ENCODE results near the gene GSN.

Gene GSN

DNA sequence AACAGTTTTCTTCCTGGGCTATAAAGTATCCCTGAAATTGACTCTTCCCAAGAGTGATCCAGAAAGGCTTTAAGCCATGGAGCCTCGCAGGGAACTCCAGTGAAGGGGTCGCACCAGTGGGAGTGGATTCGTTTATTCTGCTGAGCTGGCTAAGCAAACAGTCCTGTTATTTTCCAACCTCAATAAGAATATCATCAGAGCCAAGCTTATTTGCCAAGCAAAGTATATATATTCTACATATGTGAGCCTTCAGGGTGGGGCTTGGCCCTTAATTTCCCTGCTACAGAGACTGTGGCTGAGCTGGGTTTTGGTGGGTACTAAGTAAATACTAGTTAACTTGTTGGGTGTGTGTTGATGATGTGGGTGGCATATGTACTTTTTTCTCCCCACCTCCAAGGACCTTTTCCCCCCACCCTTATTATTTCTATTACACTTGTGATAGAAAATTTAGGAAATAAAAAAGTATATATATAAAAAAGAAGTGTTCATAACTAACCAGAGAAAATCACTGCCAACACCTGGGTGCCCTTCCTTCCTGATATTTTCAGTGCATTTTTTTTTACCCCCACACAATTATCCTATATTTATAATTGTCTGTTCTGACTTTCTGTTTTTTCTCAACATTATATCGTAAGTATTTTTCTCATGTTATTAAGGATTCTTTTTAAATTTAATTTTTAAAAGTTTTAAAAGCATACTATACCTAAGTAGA, 5.3 kb downstream of the GSN start:
- no peak for DNase-seq

DNA sequence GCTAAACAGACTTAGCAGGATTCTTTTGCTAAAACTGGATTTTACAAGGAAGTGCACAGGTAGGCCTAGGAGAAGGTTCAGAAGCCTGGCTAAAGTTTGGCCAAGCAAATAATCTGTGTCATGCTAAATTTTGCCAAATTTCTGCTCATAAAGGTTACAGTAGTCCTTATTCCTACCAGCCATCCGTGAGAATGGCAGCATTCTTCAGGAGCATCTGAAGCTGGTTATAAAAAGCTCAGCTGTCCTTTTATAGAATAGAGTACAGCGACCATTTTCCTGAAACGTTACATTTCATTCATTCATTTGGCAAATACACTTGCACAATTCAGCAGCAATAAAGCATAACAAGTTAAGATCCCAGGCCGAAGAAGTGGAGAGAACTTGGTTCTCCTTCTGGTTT, 6.9 kb downstream of the GSN start:
- no peak for DNase-seq

DNA sequence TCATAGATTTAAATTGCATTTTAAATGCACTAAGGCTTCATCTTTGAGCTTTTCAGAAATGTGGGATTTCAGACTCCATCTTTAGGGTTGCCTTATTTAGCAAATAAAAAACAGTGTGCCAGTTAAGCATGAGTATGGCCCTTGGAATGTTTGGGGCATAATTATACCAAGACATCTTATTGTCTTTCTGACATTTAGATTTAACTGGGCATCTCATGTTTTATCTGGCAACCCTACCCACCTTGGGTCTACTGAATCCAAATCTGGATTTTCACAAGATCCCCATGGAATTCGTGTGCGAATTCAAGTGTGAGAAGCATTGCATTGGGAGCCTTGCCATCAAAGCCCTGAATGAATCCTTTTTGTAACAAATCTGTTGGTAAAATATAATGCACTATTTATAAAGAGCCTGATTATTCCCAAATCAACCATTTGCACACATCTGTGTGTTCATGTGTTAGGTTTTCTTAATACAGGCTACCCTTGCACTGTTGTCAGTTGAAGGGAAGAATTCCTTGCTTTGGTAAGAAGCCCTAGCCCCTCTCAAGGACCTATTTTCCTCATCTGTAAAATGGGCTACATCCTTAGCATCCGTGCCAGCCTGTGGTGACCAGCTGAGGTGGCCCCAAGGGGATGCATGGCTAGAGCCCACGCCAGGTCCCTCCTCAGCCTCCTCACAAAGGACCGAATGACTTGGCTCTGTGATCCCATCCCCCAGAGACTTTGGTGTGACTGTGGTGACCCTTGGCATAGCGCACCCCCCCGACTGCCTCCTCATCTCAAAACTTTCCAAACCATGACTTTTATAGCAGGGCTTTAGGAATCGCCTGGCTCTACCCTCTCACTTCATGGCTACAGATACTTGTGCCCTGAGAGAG, 8.1 kb downstream of the GSN start:
- no peak for DNase-seq

DNA sequence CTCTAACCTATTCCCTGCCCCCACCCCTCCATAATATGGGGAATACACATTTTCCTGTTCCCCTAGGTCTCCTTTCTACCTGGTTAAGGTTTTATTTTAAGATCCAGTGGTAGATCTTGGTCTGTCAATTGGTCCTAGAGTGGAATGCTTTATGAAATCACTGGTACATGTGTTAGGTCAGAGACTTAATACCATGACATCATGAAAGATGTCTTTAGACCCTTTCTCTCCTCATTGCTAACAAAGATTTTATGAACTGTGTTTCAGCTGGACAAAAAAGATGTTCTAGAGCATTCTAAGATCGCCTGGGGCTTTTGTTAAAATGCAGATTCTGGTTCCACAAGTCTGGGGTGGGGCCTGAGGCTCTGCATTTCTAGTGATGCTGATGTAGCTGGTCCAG, 9.1 kb downstream of the GSN start:
- DNase-seq: no peak

DNA sequence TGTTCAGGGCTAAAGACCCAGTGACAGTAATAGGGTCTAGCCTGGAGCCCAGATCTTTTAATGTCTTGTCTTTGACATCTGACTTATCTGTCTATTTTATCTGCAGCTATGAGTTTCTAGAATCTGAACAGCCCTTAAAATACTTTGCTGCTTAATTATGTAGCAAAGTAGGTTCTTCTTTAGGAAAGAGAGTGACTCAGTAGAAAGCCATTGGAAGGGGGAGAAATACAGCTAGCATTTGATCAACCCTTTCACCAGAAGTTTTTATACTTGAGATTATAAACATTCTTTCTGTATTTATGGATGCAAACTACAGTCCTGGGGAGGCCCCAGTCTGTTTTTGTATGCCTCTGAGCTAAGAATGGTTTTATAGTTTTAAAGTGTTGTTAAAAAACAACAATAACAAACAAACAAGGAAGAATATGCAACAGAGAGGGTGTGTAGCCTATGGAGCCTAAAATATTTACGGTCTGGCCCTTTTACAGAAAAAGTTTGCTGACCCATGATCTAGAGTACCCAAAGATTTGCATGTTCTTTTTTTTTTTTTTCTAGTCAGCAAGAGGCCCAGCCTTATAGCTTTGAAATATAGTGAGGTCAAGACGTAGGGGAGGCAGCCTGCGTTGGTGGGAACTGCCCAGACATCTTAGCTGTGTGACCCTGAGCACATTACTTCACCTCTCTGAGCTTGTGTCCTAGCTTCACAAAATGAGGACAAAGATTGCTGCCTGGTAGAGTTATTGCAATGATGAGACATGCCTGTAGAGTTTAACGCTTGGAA, 9.7 kb downstream of the GSN start:
- DNase-seq: no peak

DNA sequence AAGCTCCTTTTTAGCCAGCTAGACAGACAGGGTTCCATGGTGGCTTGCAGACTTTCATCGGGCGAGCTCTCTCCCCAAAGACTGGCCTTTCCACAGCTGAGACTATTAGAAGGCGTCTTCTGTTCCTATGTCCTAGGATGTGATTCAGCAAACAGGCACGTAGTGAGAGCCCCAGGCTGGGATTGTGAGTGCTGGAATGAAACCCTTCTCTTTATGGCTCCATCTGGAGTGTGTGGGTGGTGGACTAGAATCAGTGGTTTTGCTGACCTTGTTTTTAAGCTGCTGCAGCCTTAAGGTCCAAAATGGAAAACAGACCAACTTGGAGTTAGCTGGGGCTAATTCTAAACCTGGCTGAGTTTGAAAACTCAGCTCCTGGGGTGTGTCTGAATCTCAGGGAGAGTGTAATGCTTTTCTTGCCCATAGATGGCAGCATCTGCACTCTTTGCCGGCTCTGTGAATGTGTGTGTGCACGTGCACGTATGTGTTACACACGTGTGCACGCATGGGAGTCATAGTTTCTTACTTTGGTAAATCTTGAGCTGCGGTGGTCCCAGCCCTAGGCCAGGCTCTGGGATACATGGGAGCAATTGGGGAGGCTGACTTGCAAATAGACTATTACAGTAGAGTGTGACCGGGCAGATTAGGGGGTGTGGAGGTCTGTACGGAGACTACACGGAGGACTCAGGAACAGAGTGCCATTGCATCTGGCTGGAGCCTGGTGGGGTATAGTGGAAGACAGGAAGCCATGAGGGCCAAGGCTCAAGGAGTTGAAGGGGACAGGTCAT, 10.7 kb downstream of the GSN start:
- DNase-seq: peak; percentile 34

DNA sequence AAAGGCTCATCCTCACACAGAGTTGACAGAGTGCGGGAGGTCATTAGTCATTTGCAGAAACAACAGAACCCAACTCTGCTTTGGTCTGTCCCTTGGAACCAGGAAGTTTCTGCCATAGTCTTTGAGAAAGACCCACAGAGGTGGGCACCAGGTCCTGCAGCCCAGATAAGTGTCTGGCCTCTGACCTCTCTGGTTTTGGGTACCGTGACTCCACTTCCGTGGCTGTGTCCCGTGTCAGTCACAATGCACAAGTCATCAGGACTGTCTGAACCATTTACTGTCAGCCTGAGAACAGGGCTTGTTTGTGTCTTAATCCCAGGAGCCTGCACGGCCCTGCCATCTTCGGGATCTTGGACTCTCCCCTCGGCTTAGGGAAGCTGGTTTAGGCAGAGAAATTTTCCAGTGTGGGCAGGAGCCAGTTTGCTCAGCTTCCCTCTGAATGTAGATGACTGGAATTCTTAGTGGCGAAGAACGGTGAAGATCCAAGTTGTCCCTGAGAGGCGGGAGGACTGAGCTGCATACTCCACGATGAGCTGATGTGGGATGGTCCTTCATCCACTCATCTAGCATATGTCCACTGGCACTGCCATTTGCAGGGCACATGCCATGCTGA, 11.9 kb downstream of the GSN start:
- DNase-seq: no peak

DNA sequence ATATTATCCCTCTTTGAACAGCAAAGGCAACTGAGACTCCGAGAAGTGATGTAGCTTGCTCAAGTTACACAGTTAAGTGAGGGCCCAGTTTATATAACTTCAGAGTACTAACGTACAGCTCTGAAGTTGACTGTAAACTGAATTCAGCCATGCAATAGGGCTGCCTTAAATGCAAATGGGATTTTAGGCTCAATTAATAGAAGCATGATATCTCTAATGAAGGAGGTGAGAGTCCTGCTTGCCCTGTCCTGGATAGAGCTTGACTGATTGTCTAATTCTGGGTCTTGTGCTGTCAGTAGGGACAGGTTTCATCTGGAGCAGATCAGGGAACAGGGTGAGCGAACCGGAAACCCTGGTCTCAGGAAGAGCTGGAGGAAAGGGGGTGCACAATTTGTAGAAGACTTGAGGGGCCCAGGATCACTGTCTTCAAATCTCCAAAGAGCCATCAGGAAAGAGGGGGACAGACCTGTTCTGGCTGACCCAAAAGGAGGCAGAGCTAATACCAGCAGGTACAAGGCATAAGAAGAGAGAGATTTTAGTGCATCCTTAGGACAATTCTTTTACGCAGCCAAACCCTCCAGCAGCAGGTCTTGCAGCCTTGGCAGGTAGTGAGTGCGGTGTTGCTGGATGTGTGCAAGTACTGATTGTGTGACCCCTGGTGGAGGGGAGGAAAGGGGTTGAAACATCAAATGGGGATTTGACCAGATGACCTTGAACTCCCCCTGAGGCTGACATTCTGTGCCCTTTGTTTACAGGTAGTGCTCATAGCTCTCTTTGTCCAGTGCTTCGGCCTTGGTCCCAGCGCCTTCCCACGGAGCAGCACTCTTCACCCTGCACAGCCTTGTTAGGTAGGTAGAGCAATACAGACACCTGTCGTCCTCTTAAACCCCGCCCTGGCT, 13.0 kb downstream of the GSN start:
- no peak for DNase-seq

DNA sequence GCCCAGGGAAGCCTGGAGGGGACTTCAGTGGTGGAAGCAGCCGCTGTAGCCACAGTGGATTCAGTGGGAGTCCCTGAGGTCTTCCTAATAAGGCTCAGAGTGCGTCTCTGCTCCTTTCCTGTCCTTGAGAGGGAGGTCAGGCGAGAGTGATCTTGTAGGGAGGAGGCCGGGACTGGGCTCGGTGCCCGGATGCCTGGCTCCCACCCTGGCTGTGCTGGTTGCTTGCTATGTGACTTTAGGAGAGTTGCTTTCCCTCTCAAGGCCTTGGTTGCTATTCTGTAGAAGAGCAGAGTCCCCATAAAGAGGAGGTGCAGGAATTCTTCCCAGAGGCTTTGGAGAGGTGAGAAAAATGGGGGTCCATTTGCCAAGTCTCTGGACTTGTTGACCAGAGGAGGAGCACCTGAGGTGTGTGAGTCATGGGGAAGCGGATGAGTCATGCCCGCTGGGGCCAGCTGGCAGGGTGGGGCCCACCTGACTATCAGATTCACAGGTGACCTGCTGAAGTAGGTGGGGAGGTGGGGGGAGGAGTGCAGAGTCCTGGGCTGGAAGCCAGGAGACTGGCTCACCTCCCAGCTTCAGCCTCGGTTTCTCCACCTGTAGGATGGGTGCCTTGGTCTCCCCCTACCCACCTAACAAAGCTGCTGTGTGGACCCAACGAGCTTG, 13.8 kb downstream of the GSN start:
- no peak for DNase-seq

DNA sequence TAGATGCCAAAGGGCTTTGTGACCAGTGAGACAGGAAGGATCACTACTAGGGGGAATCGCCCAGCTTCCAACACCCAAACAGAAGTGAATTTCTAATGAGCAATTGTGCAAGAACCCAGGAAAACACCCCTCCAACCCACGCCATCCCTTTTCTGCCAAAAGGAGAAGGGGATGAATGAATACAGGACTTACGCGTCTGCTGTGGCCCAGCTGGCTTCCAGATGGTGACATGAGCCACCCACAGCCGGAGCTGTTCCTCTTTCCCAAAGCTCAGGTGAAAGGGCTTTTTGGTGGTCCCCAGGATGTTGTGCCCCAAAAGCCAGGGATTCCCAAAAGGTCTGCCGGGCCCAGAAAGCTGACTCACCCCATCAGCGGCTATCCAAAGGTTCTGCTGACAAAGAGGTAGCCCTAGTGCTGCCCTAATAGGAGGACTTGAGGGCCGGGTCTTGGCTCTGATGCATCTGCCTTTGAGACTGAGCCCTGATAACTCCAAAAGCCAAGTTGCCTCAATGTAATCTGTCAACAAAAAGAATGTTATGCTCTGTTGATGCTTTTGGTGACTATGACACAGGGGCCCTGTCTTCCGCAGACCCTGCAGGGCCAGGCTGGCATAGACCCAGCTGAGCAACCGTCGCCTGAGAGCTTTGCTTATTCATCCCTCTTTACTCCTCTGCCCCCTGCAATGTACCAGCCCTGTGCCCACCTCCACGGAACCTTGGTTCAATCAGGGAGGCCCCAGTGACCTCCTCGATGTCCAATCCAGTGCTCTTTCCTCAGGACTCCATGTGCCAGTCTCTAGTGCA, 14.5 kb downstream of the GSN start:
- DNase-seq: no peak

DNA sequence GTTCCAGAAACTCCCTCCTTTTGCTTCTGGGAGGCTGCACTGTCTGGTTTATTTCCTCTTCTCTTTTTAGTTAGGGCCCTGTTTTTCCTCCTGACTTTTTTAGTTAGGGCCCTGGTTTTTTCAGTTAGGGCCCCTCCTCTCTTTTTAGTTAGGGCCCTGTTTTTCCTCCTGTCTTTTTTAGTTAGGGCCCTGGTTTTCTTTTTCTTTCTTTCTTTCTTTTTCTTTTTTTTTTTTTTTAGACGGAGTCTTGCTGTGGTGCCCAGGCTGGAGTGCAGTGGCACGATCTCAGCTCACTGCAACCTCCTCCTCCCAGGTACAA, 15.1 kb downstream of the GSN start:
- DNase-seq: no peak

DNA sequence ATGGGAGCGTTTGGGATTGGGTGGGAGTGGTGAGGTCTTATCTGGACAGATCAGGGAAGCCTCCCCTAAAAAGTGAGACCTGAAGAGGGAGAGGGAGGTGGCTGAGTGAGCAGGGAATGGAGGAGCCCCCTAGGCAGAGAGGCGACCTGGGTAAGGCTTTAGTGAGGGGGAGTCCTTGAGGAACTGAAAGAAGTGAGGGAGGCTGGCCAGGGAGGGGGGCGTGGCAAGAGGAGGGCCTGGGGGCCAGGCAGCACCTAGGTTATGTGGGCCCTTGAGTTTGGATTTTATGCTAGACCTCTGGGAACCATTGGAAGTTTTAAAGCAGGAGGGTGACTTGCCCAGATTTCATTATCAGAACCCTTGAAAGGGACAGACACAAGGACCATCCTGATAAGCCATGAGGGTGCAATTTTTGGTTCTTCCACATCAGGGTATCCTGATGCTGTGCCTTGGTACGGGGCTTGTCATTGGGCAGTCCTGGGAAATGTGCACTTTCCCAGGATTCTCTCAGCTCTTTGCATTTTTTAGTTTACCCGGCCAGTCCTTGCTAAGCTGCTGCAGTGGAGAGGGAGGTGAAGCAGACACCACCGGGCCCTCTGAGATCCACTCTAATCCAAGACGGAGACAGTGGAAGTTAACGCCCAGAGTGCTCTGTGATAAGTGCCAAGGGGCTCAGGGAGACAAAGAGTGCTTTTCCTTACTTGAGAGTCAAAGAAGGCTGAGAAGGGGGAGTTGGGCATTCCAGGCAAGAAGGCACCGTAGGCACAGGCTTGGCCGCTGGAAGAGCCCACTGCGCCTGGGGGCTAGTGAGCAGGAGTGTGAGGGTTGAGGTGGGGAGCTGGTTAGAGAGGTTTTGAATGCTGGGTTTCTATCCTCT, 16.1 kb downstream of the GSN start:
- no peak for DNase-seq

DNA sequence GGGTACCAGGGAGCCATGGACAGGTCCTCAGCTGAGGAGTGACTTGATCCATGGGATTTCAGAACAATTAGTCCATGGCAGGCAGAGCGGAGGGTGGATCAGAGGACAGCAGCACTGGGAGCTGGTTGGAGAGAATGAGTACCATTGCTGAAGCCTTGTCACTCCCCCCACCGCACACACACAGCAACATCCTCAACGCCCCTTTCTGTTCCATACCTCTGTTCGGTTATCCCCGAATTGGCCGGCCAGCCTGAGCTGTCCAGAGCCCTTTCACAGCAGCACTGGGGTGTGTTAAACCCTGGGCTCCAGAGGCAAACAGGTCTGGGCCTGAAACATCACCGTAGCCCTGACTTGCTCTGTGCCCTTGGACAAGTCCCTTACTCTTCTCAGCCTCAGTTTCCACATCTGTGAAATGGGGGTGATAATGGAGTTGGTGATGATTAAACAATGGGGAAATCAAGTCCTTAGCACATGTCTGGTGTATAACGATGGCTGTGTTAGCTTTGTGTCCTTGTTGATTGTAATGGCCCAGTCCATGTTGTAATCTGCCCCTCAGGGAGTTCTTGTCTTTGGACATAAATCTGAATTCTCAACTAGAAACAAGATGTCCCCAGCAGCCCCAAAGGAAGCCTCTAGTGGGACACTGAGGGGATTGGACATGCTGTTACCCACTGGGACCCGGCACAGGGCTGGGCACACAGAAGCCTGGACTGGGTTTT, 16.9 kb downstream of the GSN start:
- no peak for DNase-seq

DNA sequence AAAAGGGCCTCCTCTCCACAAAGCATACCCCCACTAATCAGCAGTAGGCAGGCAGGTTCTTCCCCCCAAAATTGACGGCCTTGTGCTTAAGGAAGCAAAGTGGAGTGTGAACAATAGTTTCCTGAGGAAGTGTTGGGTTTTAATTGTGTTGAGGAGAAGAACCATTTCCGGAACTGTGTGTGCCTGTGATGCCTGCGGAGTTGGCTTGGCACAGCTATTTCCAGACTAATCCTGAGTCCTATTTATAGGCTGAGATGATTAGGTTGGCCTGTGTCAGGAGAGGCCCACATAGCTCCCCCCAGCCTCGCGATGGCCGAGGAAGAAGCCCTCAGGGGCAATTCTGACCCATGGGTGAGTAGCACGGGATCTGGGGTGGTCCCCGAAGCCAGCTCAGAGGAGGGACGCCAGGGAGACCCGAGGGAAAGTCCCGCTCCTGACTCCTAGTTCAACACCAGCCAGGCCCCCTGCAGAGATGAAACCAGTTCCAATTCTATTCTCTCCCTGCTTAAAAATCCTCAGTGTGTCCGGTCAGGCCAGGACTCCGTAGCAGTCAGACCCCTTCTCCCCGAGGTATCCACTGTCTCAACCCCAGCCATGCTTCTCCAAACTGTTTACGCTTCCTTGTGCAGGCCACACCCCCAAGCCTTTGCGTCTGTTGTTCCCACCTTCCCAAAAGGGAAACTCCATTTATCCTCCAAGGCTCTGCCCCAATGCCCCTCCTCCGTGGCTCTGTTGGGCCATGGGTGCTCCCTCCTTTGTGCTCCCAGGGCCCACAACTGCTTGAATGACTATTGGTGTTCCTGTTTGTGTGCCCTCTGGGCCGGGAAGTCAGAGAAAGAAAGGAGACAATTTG, 18.1 kb downstream of the GSN start:
- DNase-seq: no peak

DNA sequence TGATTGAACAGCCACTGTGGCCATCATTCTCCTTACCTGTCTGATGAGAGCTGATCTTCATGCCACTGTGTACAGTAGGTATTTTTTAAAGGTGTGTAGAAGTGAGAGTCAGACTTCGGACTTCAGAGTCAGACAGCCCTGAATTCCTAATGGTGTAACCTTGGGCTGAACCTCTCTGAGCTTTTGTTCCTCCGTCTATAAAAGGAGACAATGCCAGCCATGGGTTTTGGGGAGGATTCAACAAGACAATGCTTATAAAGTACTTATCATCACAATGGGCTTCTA, 18.7 kb downstream of the GSN start:
- no peak for DNase-seq

DNA sequence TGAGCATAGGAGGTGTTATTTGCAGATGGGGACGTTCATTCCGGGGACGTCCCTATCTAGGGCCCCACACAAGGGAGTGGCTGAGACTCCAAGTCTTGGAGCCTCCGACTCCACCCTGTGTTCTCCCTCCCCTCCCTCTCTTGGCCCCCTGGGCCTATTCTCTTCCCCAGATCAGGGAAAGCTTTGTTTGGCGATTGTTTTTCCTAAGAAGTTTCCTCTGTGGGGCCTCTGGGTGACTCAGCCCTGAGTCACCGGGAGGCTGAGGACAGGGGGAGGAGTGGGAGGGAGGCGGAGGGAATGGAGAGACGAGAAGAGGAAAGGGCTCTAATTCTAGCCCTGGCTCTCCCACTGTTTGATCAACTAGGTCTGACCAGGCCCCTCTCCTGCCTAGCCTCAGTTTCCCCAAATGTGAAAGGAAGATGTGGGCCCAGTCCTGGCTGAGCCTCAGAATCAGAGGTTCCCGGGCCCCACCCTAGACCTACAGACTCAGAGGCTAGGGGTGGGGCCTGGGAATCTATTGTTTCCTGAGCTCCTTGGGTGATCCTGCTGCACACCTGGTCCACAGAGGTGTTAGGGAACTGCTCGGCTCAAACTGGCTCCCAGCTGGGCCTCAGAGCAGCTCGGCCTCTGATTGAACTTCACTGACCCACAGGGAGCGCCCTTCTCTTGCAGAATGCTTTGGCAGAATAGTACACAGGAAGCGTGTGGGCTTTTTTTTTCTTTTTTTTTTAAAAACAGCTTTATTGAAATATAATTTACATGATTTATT, 19.2 kb downstream of the GSN start:
- no peak for DNase-seq

DNA sequence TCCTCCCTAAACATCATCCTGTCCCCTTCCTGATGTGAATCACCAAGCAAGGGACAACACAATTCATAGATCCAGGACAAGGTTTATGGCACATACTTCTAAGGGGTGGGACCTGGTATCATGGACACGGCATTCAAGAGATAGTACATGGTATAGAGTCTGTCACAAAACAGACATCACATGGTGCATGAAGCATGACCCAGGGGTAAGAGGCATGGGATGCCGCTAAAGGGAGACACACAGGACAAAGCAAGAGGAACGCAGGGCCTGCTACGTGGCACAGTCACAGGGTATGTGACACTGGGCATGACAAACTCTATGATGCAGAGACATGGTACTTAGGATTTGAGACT, 20.7 kb downstream of the GSN start:
- no peak for DNase-seq

All from activated naive CD4-positive, alpha-beta T cell treated with anti-CD3 and anti-CD28 coated beads, Interleukin-2, amount 50 U/mL, for 16 hours (primary cell).